ENCODE measurements around the gene AGAP4.
"Not testable (repeated sequence)": the region's sequence is repeated elsewhere in the genome, so short reads cannot be mapped to it uniquely, and the experiment has no call there.

The AGAP4 gene

DNA sequence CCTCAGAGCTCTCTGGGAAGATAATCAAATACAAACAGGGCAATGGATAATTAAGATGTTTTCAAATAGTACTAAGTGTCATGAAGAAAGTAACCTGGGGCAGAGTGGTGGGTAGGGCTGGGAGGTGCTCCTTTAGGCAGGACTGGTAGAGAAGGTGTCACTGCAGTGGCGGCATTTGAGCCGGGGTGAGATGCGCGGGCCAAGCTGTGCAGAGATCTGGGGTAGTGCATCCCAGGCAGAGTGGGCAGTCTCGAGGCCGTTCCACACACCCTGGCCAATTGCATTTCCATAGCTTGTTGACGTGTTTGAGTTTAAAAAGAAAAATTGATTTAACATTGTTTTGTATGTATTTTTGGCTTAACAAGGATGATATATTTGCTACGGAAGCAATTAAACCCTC lies 57.3 kb downstream of the AGAP4 start:
- not testable (repeated sequence) for DNase-seq

DNA sequence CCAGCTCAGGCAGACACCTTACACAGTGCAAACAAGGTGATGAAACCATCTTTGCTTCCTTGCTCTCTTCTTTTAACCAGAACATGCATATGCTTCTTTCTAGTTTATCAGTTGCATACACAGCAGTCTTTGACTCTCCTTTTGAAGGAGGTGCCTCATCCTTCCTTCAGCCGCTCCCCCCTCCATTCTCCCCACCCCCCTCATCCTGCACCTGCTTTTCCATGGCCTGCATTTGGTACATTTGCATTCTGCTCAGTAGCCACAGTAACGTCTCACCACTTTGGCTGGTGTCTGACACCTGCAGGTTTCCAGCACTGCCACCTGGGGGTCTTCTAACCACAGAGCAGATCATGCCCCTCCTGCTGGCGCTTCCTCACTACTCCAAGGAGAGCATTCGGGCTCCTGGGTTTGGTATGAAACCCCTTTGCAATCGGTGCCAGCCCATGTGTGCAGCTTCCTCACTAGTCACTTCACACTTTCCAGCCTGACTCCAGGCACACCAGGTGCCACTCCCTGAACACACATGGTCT lies 60.0 kb downstream of the AGAP4 start:
- not testable (repeated sequence) for DNase-seq

DNA sequence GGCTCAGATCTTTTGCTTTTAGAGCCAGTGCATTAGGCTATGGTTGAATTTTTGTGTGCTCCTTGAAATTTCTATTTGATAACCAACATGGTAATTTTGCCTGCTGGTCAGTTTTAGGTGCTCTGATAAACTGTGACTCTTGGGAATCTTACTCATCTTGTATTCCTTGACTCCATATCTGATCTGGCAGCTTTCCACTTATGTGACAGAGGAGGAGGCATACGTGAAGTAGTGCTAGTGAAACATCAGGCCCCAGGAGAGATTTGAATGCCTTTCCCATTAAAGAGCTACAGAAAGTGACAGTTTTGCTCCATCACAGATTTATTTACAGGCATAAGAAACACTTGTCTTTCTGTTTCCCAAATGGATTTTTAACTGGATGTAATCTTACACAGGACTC lies 61.1 kb downstream of the AGAP4 start:
- not testable (repeated sequence) for DNase-seq

All from CD4-positive, alpha-beta T cell treated with Interleukin-4 for 1 hour (primary cell).